ENCODE data around the gene MAPK7. TPM values are rescaled to one million over a fixed set of nuclear protein-coding genes. Genes with fewer than 3 reads are reported as not detected.

Gene MAPK7
- total and polyA plus RNA-seq, 2 donors (not counting 3 experiments of a cell fraction or from before 2014, with no cell fraction given), result 16.8 to 30.7 TPM

- no TSS peak for BruUV-seq (replicated peaks)
- DNase-seq (ENCODE audit: low read depth, low spot score) (no peak), FAIRE-seq (no peak)
- Histone ChIP-seq H2AFZ (ENCODE audit: low read depth, low read length) (no peak overlapping the region), H3K4me1 (ENCODE audit: control insufficient read depth, extremely low read depth, insufficient read depth, low read length) (no peaks in the 10 kb centered on the region), H3K27me3 (ENCODE audit: control insufficient read depth in 2 of 2, insufficient read depth in 2 of 2, low read length in 2 of 2) (no peaks in the 10 kb centered on the region), H3K9ac (replicated peaks; ENCODE audit: extremely low read depth, insufficient read depth, low read length) (no peak overlapping the region), H3K9me1 (replicated peaks; ENCODE audit: control insufficient read depth, extremely low read depth, insufficient read depth, low read length) (no peaks in the 10 kb centered on the region), H4K20me1 (replicated peaks; ENCODE audit: control insufficient read depth, extremely low read depth, insufficient read depth, low read length) (no peaks in the 10 kb centered on the region), H3K4me3 (replicated peaks in 1 of 3; ENCODE audit: insufficient read depth in 1 of 3, low read depth in 1 of 3, low read length in 3 of 3) (no peak overlapping the region), H3K9me3 (replicated peaks; ENCODE audit: control insufficient read depth, insufficient read depth, low read length) (no peaks in the 10 kb centered on the region), H3K4me2 (ENCODE audit: insufficient read depth, low read length) (no peak overlapping the region), H3K36me3 (ENCODE audit: control insufficient read depth in 2 of 2, extremely low read depth in 1 of 2, insufficient read depth in 2 of 2, low read length in 2 of 2) (peaks cover 0 to 10% of the 10 kb centered on the region in 2 experiments), H3K79me2 (ENCODE audit: control insufficient read depth, insufficient read depth, low read length) (no peaks in the 10 kb centered on the region), H3K27ac (ENCODE audit: insufficient read depth, low read depth, low read length) (no peak overlapping the region)
- dilution Hi-C loops (cut with MboI; ENCODE audit: extremely low pct_ligation_motif_present, low sequenced_read_pairs) (no loop called here), intact Hi-C loops (cut with micrococcal nuclease) (no loop called here)
- POLR2A ChIA-PET, result no interaction called here
- CTCF ChIA-PET, result interaction anchor here (1.1 kb wide), 3 partner anchors 8 to 51 kb away, joined by 3 read pairs; no protein-coding TSS in a partner anchor
- TF ChIP-seq EZH2 (IDR thresholded peaks at IDR 0.05; ENCODE audit: borderline replicate concordance, low read depth, low read length, severe bottlenecking) (no peak), MYC (IDR thresholded peaks at IDR 0.05; ENCODE audit: low read depth, low read length) (no peak)
Measured at GRCh38 chr17:19329839-19330238, 48.5 kb upstream of the MAPK7 start.

DNA sequence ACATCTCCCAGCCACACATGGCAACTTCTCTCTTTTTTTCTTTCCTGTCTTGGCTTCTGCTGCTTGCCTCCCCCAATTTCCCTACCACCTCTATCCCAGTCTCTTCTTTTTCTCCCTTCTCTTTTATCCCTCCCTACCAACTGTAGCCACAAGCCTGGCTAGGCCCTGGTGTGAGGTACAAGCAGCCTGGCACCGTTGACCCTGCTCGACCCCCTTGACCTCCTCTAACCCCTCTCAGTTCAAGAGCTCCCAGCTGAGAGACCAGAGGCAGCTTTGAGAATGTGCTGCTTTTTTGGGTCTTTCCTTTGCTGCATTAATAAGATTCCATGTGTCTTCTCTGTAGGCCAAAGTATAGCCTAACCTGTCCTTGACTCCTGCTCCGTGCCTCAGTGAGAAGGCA lies 48.0 kb upstream of the MAPK7 start:
- no peak for FAIRE-seq
- POLR2A ChIA-PET, result no interaction called here
- Histone ChIP-seq H3K4me3 (replicated peaks in 1 of 3; ENCODE audit: insufficient read depth in 1 of 3, low read depth in 1 of 3, low read length in 3 of 3) (no peak overlapping the region), H3K4me2 (ENCODE audit: insufficient read depth, low read length) (no peak overlapping the region), H3K4me1 (ENCODE audit: control insufficient read depth, extremely low read depth, insufficient read depth, low read length) (no peaks in the 10 kb centered on the region), H3K79me2 (ENCODE audit: control insufficient read depth, insufficient read depth, low read length) (no peaks in the 10 kb centered on the region), H4K20me1 (replicated peaks; ENCODE audit: control insufficient read depth, extremely low read depth, insufficient read depth, low read length) (no peaks in the 10 kb centered on the region), H3K9me1 (replicated peaks; ENCODE audit: control insufficient read depth, extremely low read depth, insufficient read depth, low read length) (no peaks in the 10 kb centered on the region), H3K27me3 (ENCODE audit: control insufficient read depth in 2 of 2, insufficient read depth in 2 of 2, low read length in 2 of 2) (no peaks in the 10 kb centered on the region), H3K36me3 (ENCODE audit: control insufficient read depth in 2 of 2, extremely low read depth in 1 of 2, insufficient read depth in 2 of 2, low read length in 2 of 2) (peaks cover 0 to 10% of the 10 kb centered on the region in 2 experiments), H3K9ac (replicated peaks; ENCODE audit: extremely low read depth, insufficient read depth, low read length) (no peak overlapping the region), H3K9me3 (replicated peaks; ENCODE audit: control insufficient read depth, insufficient read depth, low read length) (no peaks in the 10 kb centered on the region), H3K27ac (ENCODE audit: insufficient read depth, low read depth, low read length) (no peak overlapping the region), H2AFZ (ENCODE audit: low read depth, low read length) (no peak overlapping the region)
- intact Hi-C loops (cut with micrococcal nuclease), result no loop called here
- BruUV-seq (replicated peaks), result no TSS peak
- TF ChIP-seq POLR2AphosphoS5 (IDR thresholded peaks at IDR 0.05; ENCODE audit: insufficient read depth, low read depth, low read length), result no peak
- no peak for TF ChIP-seq JUN (IDR thresholded peaks at IDR 0.05; ENCODE audit: borderline replicate concordance, insufficient read depth, insufficient read length, low read depth)
- TF ChIP-seq GATA2 (IDR thresholded peaks at IDR 0.05; ENCODE audit: insufficient read depth, insufficient read length, low read depth, low read length), result no peak
- no peak for TF ChIP-seq CTCF (IDR thresholded peaks at IDR 0.05; ENCODE audit: extremely low read depth in 1 of 2, insufficient read depth in 1 of 2, low read depth in 1 of 2, low read length in 2 of 2)
- no peak for TF ChIP-seq MYC (IDR thresholded peaks at IDR 0.05; ENCODE audit: low read depth, low read length)
- no peak for TF ChIP-seq POLR2A (IDR thresholded peaks at IDR 0.05; ENCODE audit: low read depth, low read length)
- TF ChIP-seq, protein P1, sequence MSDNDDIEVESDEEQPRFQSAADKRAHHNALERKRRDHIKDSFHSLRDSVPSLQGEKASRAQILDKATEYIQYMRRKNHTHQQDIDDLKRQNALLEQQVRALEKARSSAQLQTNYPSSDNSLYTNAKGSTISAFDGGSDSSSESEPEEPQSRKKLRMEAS (IDR thresholded peaks at IDR 0.05; ENCODE audit: insufficient read depth, insufficient read length), result no peak
- TF ChIP-seq EZH2 (IDR thresholded peaks at IDR 0.05; ENCODE audit: borderline replicate concordance, low read depth, low read length, severe bottlenecking), result no peak
- TF ChIP-seq FOS (IDR thresholded peaks at IDR 0.05; ENCODE audit: borderline replicate concordance, insufficient read depth, low read length), result no peak
- CTCF ChIA-PET, result interaction anchor here (1.1 kb wide), 1 partner anchor 10 kb away, joined by 3 read pairs; no protein-coding TSS in a partner anchor
- no peak for DNase-seq (ENCODE audit: low read depth, low spot score)
- dilution Hi-C loops (cut with MboI; ENCODE audit: extremely low pct_ligation_motif_present, low sequenced_read_pairs), result no loop called here

All from endothelial cell of umbilical vein (primary cell).